ENCODE measurements around the gene IQGAP2. TPM values are rescaled to one million over a fixed set of nuclear protein-coding genes. Genes with fewer than 3 reads are reported as not detected.
A peak's percentile ranks its signal among the peaks of the same experiment; 100 is the strongest.

Gene IQGAP2
- total and polyA plus RNA-seq, 2 donors (not counting 1 experiment from before 2014, with no cell fraction given), result 8.1 to 15.0 TPM

- peaks cover 49% of the 10 kb centered on the region for H3K27me3 Mint-ChIP-seq
- H3K9me3 Mint-ChIP-seq (ENCODE audit: insufficient read depth), result no peaks in the 10 kb centered on the region
- Histone ChIP-seq H3K27me3 (replicated peaks in 1 of 4; ENCODE audit: control extremely low read depth in 1 of 4, control insufficient read depth in 3 of 4, insufficient read depth in 4 of 4, low read length in 3 of 4) (peaks cover 0 to 42% (median 25%) of the 10 kb centered on the region in 4 experiments), H3K27ac (ENCODE audit: low read length in 2 of 2) (no peak overlapping the region), H3K9me3 (ENCODE audit: control extremely low read depth in 1 of 3, control insufficient read depth in 2 of 3, insufficient read depth in 1 of 3, low read length in 2 of 3) (peaks cover 0 to 9% (median 0%) of the 10 kb centered on the region in 3 donors), H3K79me2 (ENCODE audit: control insufficient read depth, insufficient read depth, low read length) (no peaks in the 10 kb centered on the region), H3K9ac (ENCODE audit: low read length) (peak overlapping the region; percentile 63), H4K20me1 (ENCODE audit: control insufficient read depth, insufficient read depth, low read length, poor library complexity, severe bottlenecking) (no peaks in the 10 kb centered on the region), H3K4me3 (ENCODE audit: control extremely low read depth in 1 of 5, extremely low read depth in 1 of 5, insufficient read depth in 1 of 5, low read depth in 2 of 5, low read length in 4 of 5) (peak overlapping the region; percentile 45 to 76 (median 56)), H3K4me1 (ENCODE audit: control insufficient read depth in 2 of 2, insufficient read depth in 2 of 2, low read length in 2 of 2) (peaks cover 23 to 25% of the 10 kb centered on the region in 2 donors), H3K36me3 (replicated peaks in 1 of 2; ENCODE audit: control extremely low read depth in 1 of 2, control insufficient read depth in 1 of 2, extremely low read depth in 1 of 2, insufficient read depth in 2 of 2, low read length in 1 of 2) (no peaks in the 10 kb centered on the region), H3K4me2 (replicated peaks; ENCODE audit: low read depth, low read length, poor library complexity, severe bottlenecking) (peak overlapping the region; percentile 88), H2AFZ (ENCODE audit: insufficient read depth, low read depth, low read length, poor library complexity, severe bottlenecking) (peak overlapping the region; percentile 77)
- 6% methylated on average over 51 of the region's 52 CpGs for WGBS (ENCODE audit: insufficient coverage)
- peak overlapping the region; percentile 88 for H3K4me3 Mint-ChIP-seq
- no peak for ATAC-seq (ENCODE audit: low read depth)
- H3K4me1 Mint-ChIP-seq, result peaks cover 28% of the 10 kb centered on the region
- no peak for TF ChIP-seq CTCF (IDR thresholded peaks at IDR 0.05)
- TF ChIP-seq EZH2 (IDR thresholded peaks at IDR 0.05; ENCODE audit: borderline replicate concordance, insufficient read depth, low read depth, low read length, poor library complexity, severe bottlenecking), result no peak
- peak; percentile 21 for DNase-seq
- intact Hi-C loops (cut with micrococcal nuclease), result loop anchor here (10.0 kb wide), 1 partner anchor 780 kb away; the partner anchor contains the start of gene WDR41
- POLR2A ChIA-PET, result no interaction called here
- CTCF ChIA-PET, result interaction anchor here (0.7 to 2.4 kb wide), 2 partner anchors 13 to 60 kb away, joined by 3 to 13 read pairs; no protein-coding TSS in a partner anchor
- H3K27ac Mint-ChIP-seq, result no peak overlapping the region
Measured at GRCh38 chr5:76714751-76715485, 311.8 kb downstream of the IQGAP2 start.

GRCh38 chr5:76715486-76715735, 312.3 kb downstream of the IQGAP2 start:
- ATAC-seq (ENCODE audit: low read depth) (peak; percentile 38), DNase-seq (peak; percentile 52)
- 1% methylated on average over 14 of the region's 14 CpGs for WGBS (ENCODE audit: insufficient coverage)
- Histone ChIP-seq H3K79me2 (ENCODE audit: control insufficient read depth, insufficient read depth, low read length) (no peaks in the 10 kb centered on the region), H3K27ac (ENCODE audit: low read length in 2 of 2) (no peak overlapping the region), H3K4me2 (replicated peaks; ENCODE audit: low read depth, low read length, poor library complexity, severe bottlenecking) (peak overlapping the region; percentile 88), H3K4me1 (ENCODE audit: control insufficient read depth in 2 of 2, insufficient read depth in 2 of 2, low read length in 2 of 2) (peaks cover 23 to 25% of the 10 kb centered on the region in 2 donors), H4K20me1 (ENCODE audit: control insufficient read depth, insufficient read depth, low read length, poor library complexity, severe bottlenecking) (no peaks in the 10 kb centered on the region), H3K27me3 (replicated peaks in 1 of 4; ENCODE audit: control extremely low read depth in 1 of 4, control insufficient read depth in 3 of 4, insufficient read depth in 4 of 4, low read length in 3 of 4) (peaks cover 0 to 42% (median 25%) of the 10 kb centered on the region in 4 experiments), H3K9ac (ENCODE audit: low read length) (peak overlapping the region; percentile 63), H3K4me3 (ENCODE audit: control extremely low read depth in 1 of 5, extremely low read depth in 1 of 5, insufficient read depth in 1 of 5, low read depth in 2 of 5, low read length in 4 of 5) (peak overlapping the region; percentile 45 to 76 (median 56)), H3K36me3 (replicated peaks in 1 of 2; ENCODE audit: control extremely low read depth in 1 of 2, control insufficient read depth in 1 of 2, extremely low read depth in 1 of 2, insufficient read depth in 2 of 2, low read length in 1 of 2) (no peaks in the 10 kb centered on the region), H3K9me3 (ENCODE audit: control extremely low read depth in 1 of 3, control insufficient read depth in 2 of 3, insufficient read depth in 1 of 3, low read length in 2 of 3) (peaks cover 0 to 9% (median 0%) of the 10 kb centered on the region in 3 donors), H2AFZ (ENCODE audit: insufficient read depth, low read depth, low read length, poor library complexity, severe bottlenecking) (peak overlapping the region; percentile 77)
- Mint-ChIP-seq H3K9me3 (ENCODE audit: insufficient read depth) (no peaks in the 10 kb centered on the region), H3K27ac (no peak overlapping the region), H3K4me1 (peaks cover 28% of the 10 kb centered on the region), H3K4me3 (peak overlapping the region; percentile 88), H3K27me3 (peaks cover 49% of the 10 kb centered on the region)
- intact Hi-C loops (cut with micrococcal nuclease), result loop anchor here (10.0 kb wide), 1 partner anchor 779 kb away; the partner anchor contains the start of gene WDR41
- POLR2A ChIA-PET, result no interaction called here
- CTCF ChIA-PET, result interaction anchor here (1.0 to 2.4 kb wide), 2 partner anchors 29 to 59 kb away, joined by 3 to 13 read pairs; no protein-coding TSS in a partner anchor
- TF ChIP-seq EZH2 (IDR thresholded peaks at IDR 0.05; ENCODE audit: borderline replicate concordance, insufficient read depth, low read depth, low read length, poor library complexity, severe bottlenecking), result no peak
- no peak for TF ChIP-seq CTCF (IDR thresholded peaks at IDR 0.05)
